ENCODE measurements around the gene TBCD. TPM values are rescaled to one million over a fixed set of nuclear protein-coding genes. Genes with fewer than 3 reads are reported as not detected.

TBCD gene
- polyA plus RNA-seq, 2 of the 4 experiments (the other 2 are of a cell fraction) = 33.5 to 49.1 TPM

DNA sequence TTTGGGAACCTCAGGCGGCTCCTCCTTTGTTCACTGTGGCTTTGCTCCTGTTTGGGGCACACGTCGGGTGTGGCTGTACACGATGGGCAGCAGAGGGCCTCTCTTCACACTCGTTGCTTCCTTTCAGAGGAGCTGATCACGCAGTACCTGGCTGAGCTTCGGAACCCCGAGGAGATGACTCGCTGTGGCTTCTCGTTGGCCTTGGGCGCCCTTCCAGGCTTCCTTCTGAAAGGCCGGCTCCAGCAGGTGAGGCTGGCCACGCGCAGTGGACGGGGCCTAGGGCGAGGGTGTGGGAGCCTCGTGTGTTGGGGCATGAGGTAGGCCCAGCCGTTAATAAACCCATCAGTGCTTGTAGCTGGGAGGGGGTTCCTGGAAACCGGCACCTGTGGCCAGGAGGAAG, 172.9 kb downstream of the TBCD start:
- POLR2A ChIA-PET = no interaction called here
- 89% methylated on average over 19 of the region's 19 CpGs for WGBS (ENCODE audit: missing lambda C conversion rate)
- TF ChIP-seq HOXB13 (CRISPR knock-in tag; IDR thresholded peaks at IDR 0.05; ENCODE audit: low read depth) (no peak), ZSCAN20 (CRISPR knock-in tag; IDR thresholded peaks at IDR 0.05) (no peak), GATA3 (IDR thresholded peaks at IDR 0.05; ENCODE audit: borderline replicate concordance) (no peak), POLR2A (IDR thresholded peaks at IDR 0.05; ENCODE audit: low read length) (0 out of 2 replicates have a peak, but pooled peaks have one; percentile 10), RNF2 (IDR thresholded peaks at IDR 0.05; ENCODE audit: borderline replicate concordance, low read depth) (no peak)
- TF ChIP-seq, protein P1, sequence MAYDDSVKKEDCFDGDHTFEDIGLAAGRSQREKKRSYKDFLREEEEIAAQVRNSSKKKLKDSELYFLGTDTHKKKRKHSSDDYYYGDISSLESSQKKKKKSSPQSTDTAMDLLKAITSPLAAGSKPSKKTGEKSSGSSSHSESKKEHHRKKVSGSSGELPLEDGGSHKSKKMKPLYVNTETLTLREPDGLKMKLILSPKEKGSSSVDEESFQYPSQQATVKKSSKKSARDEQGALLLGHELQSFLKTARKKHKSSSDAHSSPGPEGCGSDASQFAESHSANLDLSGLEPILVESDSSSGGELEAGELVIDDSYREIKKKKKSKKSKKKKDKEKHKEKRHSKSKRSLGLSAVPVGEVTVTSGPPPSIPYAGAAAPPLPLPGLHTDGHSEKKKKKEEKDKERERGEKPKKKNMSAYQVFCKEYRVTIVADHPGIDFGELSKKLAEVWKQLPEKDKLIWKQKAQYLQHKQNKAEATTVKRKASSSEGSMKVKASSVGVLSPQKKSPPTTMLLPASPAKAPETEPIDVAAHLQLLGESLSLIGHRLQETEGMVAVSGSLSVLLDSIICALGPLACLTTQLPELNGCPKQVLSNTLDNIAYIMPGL (CRISPR knock-in tag; IDR thresholded peaks at IDR 0.05; ENCODE audit: borderline replicate concordance) = no peak
- H3K27ac ChIP-seq = no peak overlapping the region
- no peak overlapping the region for H3K4me2 ChIP-seq
- FAIRE-seq (no peak), DNase-seq (ENCODE audit: low read depth in 1 of 2, low spot score in 1 of 2) (no peak), ATAC-seq (0 out of 6 replicates have a peak, but pooled peaks of 1 of the 2 experiments have one; percentile 27)
- CTCF ChIA-PET = interaction anchor here (0.6 to 4.8 kb wide), 7 partner anchors 10 to 255 kb away, joined by 3 to 27 read pairs (median 4); no protein-coding TSS in a partner anchor
- no peak overlapping the region for H3K4me3 ChIP-seq
- H3K9me3 ChIP-seq = no peaks in the 10 kb centered on the region
- 0 out of 3 replicates have a peak, but pooled peaks cover 5% of the 10 kb centered on the region for H3K4me1 ChIP-seq

DNA sequence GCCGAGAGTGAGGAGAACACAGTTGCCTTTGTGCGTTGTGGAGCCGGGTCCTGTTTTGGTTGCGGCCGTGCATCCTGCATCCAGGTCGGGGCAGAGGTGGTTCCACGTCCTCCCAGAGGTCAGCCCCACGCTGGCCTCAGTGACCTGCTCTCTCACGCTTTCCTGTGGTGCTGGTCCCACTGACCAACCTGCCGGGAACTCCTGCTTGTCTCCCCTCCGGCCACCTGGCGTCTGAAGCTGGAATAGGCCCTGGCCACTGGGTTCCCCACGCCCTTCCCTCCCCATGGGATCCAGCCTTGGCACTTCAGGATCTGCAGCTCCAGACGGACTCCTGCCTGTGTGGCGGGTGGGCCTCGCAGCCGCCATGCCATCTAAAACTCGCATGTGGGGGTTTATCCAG, 173.5 kb downstream of the TBCD start:
- ATAC-seq = no peak
- Histone ChIP-seq H3K4me2 (no peak overlapping the region), H3K27ac (no peak overlapping the region), H3K4me3 (no peak overlapping the region), H3K4me1 (0 out of 3 replicates have a peak, but pooled peaks cover 5% of the 10 kb centered on the region), H3K9me3 (no peaks in the 10 kb centered on the region)
- TF ChIP-seq HOXB13 (CRISPR knock-in tag; IDR thresholded peaks at IDR 0.05; ENCODE audit: low read depth) = no peak
- TF ChIP-seq, protein P2, sequence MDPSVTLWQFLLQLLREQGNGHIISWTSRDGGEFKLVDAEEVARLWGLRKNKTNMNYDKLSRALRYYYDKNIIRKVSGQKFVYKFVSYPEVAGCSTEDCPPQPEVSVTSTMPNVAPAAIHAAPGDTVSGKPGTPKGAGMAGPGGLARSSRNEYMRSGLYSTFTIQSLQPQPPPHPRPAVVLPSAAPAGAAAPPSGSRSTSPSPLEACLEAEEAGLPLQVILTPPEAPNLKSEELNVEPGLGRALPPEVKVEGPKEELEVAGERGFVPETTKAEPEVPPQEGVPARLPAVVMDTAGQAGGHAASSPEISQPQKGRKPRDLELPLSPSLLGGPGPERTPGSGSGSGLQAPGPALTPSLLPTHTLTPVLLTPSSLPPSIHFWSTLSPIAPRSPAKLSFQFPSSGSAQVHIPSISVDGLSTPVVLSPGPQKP (IDR thresholded peaks at IDR 0.05; ENCODE audit: low read depth, low read length) = no peak
- TF ChIP-seq CHD4 (IDR thresholded peaks at IDR 0.05; ENCODE audit: borderline replicate concordance) = no peak
- TF ChIP-seq, protein P3, sequence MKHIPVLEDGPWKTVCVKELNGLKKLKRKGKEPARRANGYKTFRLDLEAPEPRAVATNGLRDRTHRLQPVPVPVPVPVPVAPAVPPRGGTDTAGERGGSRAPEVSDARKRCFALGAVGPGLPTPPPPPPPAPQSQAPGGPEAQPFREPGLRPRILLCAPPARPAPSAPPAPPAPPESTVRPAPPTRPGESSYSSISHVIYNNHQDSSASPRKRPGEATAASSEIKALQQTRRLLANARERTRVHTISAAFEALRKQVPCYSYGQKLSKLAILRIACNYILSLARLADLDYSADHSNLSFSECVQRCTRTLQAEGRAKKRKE (CRISPR knock-in tag; IDR thresholded peaks at IDR 0.05; ENCODE audit: low read depth) = no peak
- TF ChIP-seq SMC3 (IDR thresholded peaks at IDR 0.05) = no peak
- ChIA-PET CTCF (interaction anchor here (1.0 to 4.8 kb wide), 5 partner anchors 9 to 144 kb away, joined by 3 to 27 read pairs (median 9); no protein-coding TSS in a partner anchor), POLR2A (no interaction called here)
- no peak for FAIRE-seq
- DNase-seq (ENCODE audit: low read depth in 1 of 2, low spot score in 1 of 2) = no peak
- WGBS (ENCODE audit: missing lambda C conversion rate) = 86% methylated on average over 18 of the region's 18 CpGs

DNA sequence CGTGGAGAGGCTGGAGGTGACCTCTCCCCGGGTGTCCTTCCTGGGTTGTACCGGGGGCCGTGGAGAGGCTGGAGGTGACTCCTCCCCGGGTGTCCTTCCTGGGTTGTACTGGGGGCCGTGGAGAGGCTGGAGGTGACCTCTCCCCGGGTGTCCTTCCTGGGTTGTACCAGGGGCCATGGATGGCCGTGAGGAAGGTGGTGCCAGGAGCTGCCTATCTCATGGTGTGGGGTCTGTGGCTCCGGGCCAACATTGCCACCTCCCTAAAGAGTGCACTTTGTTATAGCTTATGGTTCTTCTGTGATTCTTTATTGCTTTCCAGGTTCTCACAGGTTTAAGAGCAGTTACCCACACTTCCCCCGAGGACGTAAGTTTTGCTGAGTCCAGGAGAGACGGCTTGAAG, 174.2 kb downstream of the TBCD start:
- Histone ChIP-seq H3K4me3 (no peak overlapping the region), H3K4me1 (0 out of 3 replicates have a peak, but pooled peaks cover 5% of the 10 kb centered on the region), H3K4me2 (no peak overlapping the region), H3K27ac (no peak overlapping the region), H3K9me3 (no peaks in the 10 kb centered on the region)
- ChIA-PET CTCF (interaction anchor here (0.8 to 4.8 kb wide), 6 partner anchors 8 to 144 kb away, joined by 3 to 27 read pairs (median 4); no protein-coding TSS in a partner anchor), POLR2A (no interaction called here)
- TF ChIP-seq BHLHE40 (IDR thresholded peaks at IDR 0.05; ENCODE audit: low read depth, low read length) (no peak), CHD2 (IDR thresholded peaks at IDR 0.05; ENCODE audit: low read length, partially characterized antibody) (no peak), CEBPB (IDR thresholded peaks at IDR 0.05) (no peak), NR3C1 (IDR thresholded peaks at IDR 0.05) (no peak), KDM5A (IDR thresholded peaks at IDR 0.05) (no peak), ZFP36 (IDR thresholded peaks at IDR 0.05; ENCODE audit: borderline replicate concordance, partially characterized antibody) (no peak), ZC3H11A (IDR thresholded peaks at IDR 0.05) (no peak), RARB (CRISPR knock-in tag; IDR thresholded peaks at IDR 0.05) (no peak), POLR2AphosphoS2 (conservative IDR thresholded peaks at IDR 0.05; ENCODE audit: low read length) (no peak), CBX8 (IDR thresholded peaks at IDR 0.05) (no peak)
- TF ChIP-seq, protein P4, sequence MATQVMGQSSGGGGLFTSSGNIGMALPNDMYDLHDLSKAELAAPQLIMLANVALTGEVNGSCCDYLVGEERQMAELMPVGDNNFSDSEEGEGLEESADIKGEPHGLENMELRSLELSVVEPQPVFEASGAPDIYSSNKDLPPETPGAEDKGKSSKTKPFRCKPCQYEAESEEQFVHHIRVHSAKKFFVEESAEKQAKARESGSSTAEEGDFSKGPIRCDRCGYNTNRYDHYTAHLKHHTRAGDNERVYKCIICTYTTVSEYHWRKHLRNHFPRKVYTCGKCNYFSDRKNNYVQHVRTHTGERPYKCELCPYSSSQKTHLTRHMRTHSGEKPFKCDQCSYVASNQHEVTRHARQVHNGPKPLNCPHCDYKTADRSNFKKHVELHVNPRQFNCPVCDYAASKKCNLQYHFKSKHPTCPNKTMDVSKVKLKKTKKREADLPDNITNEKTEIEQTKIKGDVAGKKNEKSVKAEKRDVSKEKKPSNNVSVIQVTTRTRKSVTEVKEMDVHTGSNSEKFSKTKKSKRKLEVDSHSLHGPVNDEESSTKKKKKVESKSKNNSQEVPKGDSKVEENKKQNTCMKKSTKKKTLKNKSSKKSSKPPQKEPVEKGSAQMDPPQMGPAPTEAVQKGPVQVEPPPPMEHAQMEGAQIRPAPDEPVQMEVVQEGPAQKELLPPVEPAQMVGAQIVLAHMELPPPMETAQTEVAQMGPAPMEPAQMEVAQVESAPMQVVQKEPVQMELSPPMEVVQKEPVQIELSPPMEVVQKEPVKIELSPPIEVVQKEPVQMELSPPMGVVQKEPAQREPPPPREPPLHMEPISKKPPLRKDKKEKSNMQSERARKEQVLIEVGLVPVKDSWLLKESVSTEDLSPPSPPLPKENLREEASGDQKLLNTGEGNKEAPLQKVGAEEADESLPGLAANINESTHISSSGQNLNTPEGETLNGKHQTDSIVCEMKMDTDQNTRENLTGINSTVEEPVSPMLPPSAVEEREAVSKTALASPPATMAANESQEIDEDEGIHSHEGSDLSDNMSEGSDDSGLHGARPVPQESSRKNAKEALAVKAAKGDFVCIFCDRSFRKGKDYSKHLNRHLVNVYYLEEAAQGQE (IDR thresholded peaks at IDR 0.05) = no peak
- TF ChIP-seq, protein P5, sequence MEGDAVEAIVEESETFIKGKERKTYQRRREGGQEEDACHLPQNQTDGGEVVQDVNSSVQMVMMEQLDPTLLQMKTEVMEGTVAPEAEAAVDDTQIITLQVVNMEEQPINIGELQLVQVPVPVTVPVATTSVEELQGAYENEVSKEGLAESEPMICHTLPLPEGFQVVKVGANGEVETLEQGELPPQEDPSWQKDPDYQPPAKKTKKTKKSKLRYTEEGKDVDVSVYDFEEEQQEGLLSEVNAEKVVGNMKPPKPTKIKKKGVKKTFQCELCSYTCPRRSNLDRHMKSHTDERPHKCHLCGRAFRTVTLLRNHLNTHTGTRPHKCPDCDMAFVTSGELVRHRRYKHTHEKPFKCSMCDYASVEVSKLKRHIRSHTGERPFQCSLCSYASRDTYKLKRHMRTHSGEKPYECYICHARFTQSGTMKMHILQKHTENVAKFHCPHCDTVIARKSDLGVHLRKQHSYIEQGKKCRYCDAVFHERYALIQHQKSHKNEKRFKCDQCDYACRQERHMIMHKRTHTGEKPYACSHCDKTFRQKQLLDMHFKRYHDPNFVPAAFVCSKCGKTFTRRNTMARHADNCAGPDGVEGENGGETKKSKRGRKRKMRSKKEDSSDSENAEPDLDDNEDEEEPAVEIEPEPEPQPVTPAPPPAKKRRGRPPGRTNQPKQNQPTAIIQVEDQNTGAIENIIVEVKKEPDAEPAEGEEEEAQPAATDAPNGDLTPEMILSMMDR (IDR thresholded peaks at IDR 0.05) = no peak
- DNase-seq (ENCODE audit: low read depth in 1 of 2, low spot score in 1 of 2) (no peak), FAIRE-seq (no peak), ATAC-seq (no peak)
- WGBS (ENCODE audit: missing lambda C conversion rate) = 86% methylated on average over 6 of the region's 12 CpGs
